ENCODE results near the gene ATOX1. TPM values are rescaled to one million over a fixed set of nuclear protein-coding genes. Genes with fewer than 3 reads are reported as not detected.

Gene ATOX1
- total and polyA plus RNA-seq, 11 donors: 52.1 to 149 (median 71.2) TPM

- Histone ChIP-seq H3K27me3 (no peaks in the 10 kb centered on the region), H3K9me3 (no peaks in the 10 kb centered on the region), H3K4me3 (no peak overlapping the region), H3K36me3 (no peaks in the 10 kb centered on the region), H3K4me1 (peaks cover 0 to 44% (median 10%) of the 10 kb centered on the region in 12 donors), H3K27ac (peak overlapping the region in 5 of 12 donors; percentile 28 to 80 (median 65))
- DNase-seq (no peak), ATAC-seq (no peak)
- intact Hi-C loops (cut with DNase I): loop anchor here in 1 of 10 donors (5.0 kb wide), 1 partner anchor 60 kb away; no protein-coding TSS in a partner anchor
- TF ChIP-seq POLR2A (IDR thresholded peaks at IDR 0.05): no peak
- TF ChIP-seq, protein P1, sequence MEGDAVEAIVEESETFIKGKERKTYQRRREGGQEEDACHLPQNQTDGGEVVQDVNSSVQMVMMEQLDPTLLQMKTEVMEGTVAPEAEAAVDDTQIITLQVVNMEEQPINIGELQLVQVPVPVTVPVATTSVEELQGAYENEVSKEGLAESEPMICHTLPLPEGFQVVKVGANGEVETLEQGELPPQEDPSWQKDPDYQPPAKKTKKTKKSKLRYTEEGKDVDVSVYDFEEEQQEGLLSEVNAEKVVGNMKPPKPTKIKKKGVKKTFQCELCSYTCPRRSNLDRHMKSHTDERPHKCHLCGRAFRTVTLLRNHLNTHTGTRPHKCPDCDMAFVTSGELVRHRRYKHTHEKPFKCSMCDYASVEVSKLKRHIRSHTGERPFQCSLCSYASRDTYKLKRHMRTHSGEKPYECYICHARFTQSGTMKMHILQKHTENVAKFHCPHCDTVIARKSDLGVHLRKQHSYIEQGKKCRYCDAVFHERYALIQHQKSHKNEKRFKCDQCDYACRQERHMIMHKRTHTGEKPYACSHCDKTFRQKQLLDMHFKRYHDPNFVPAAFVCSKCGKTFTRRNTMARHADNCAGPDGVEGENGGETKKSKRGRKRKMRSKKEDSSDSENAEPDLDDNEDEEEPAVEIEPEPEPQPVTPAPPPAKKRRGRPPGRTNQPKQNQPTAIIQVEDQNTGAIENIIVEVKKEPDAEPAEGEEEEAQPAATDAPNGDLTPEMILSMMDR (IDR thresholded peaks at IDR 0.05): no peak
- WGBS, 4 donors: 54 to 71% (median 63%) methylated on average over 3 of the region's 3 CpGs
These were observed 41.0 kb downstream of the ATOX1 start for GRCh38 chr5:151717416-151717815.

GRCh38 chr5:151709109-151709735, 49.2 kb downstream of the ATOX1 start:
- Histone ChIP-seq H3K27ac (no peak overlapping the region), H3K9me3 (no peaks in the 10 kb centered on the region), H3K27me3 (no peaks in the 10 kb centered on the region), H3K36me3 (no peaks in the 10 kb centered on the region), H3K4me3 (no peak overlapping the region), H3K4me1 (peaks cover 0 to 9% (median 2%) of the 10 kb centered on the region in 12 donors)
- DNase-seq: no peak
- TF ChIP-seq POLR2A (IDR thresholded peaks at IDR 0.05): no peak
- TF ChIP-seq, protein P1 (IDR thresholded peaks at IDR 0.05): no peak
- intact Hi-C loops (cut with DNase I): no loop called here
- no peak for ATAC-seq
- 82 to 90% (median 89%) methylated on average over 13 of the region's 13 CpGs for WGBS, 4 donors

- DNase-seq (no peak), ATAC-seq (peak in 2 of 4 donors; percentile 29 to 56)
- H3K9me3 ChIP-seq: no peaks in the 10 kb centered on the region
- peaks cover 0 to 9% (median 2%) of the 10 kb centered on the region in 12 donors for H3K4me1 ChIP-seq
- H3K4me3 ChIP-seq: no peak overlapping the region
- peak overlapping the region in 5 of 12 donors; percentile 6 to 27 (median 22) for H3K27ac ChIP-seq
- intact Hi-C loops (cut with DNase I): no loop called here
- TF ChIP-seq, protein P1 (IDR thresholded peaks at IDR 0.05): no peak
- TF ChIP-seq POLR2A (IDR thresholded peaks at IDR 0.05): no peak
- H3K27me3 ChIP-seq: no peaks in the 10 kb centered on the region
- H3K36me3 ChIP-seq: no peaks in the 10 kb centered on the region
These were observed 50.3 kb downstream of the ATOX1 start for GRCh38 chr5:151708126-151708525.

- Histone ChIP-seq H3K27ac (peak overlapping the region in 4 of 12 donors; percentile 6 to 27 (median 24)), H3K27me3 (no peaks in the 10 kb centered on the region), H3K4me1 (peaks cover 0 to 14% (median 2%) of the 10 kb centered on the region in 12 donors), H3K9me3 (no peaks in the 10 kb centered on the region), H3K4me3 (no peak overlapping the region), H3K36me3 (no peaks in the 10 kb centered on the region)
- peak; percentile 50 to 87 (median 62) for ATAC-seq
- peak in 1 of 5 donors; percentile 18 for DNase-seq
- 26 to 49% (median 39%) methylated on average over 2 of the region's 2 CpGs for WGBS, 4 donors
- intact Hi-C loops (cut with DNase I): no loop called here
- TF ChIP-seq, protein P1 (IDR thresholded peaks at IDR 0.05): no peak
- no peak for TF ChIP-seq POLR2A (IDR thresholded peaks at IDR 0.05)
These were observed 50.9 kb downstream of the ATOX1 start for GRCh38 chr5:151707567-151707966.

Data from heart left ventricle (tissue), 16 donors.